ENCODE results near the gene SELENOH. TPM values are rescaled to one million over a fixed set of nuclear protein-coding genes. Genes with fewer than 3 reads are reported as not detected.
"Not testable (repeated sequence)": the region's sequence is repeated elsewhere in the genome, so short reads cannot be mapped to it uniquely, and the experiment has no call there.

Gene SELENOH
- polyA plus RNA-seq (2013, experiment 1 of 2): 211 TPM
- 188 TPM for polyA plus RNA-seq (2013, experiment 2 of 2)

GRCh38 chr11:57741132-57742086 is at the start of gene SELENOH:
Gene SELENOH (plus strand): TSS chr11:57741491. CDS start chr11:57741596, 105 bp downstream.
- under 1% methylated on average over 75 of the region's 75 CpGs for WGBS
- Histone ChIP-seq H3K36me3 (ENCODE audit: insufficient read depth, low read length) (peaks cover 58% of the 10 kb centered on the region), H3K4me3 (ENCODE audit: low read length) (peak within 1 kb of the TSS; percentile 82), H3K27ac (ENCODE audit: low read depth, low read length) (peak within 1 kb of the TSS; percentile 87), H3K27me3 (ENCODE audit: insufficient read depth, low read length) (no peaks in the 10 kb centered on the region), H3K4me1 (ENCODE audit: insufficient read depth, low read length) (peaks cover 6% of the 10 kb centered on the region; the same call in 1 of the 2 replicates), H3K9ac (ENCODE audit: low read depth, low read length) (peak within 1 kb of the TSS; percentile 94), H3K9me3 (ENCODE audit: insufficient read depth, low read depth, low read length) (no peaks in the 10 kb centered on the region)

GRCh38 chr11:57698843-57699365 is 42.4 kb upstream of the SELENOH start:
- peaks cover 84% of the 10 kb centered on the region for H3K36me3 ChIP-seq (ENCODE audit: insufficient read depth, low read length)
- no peak overlapping the region for H3K27ac ChIP-seq (ENCODE audit: low read depth, low read length)
- H3K9ac ChIP-seq (ENCODE audit: low read depth, low read length): no peak overlapping the region
- no peak overlapping the region for H3K4me3 ChIP-seq (ENCODE audit: low read length)
- H3K9me3 ChIP-seq (ENCODE audit: insufficient read depth, low read depth, low read length): no peaks in the 10 kb centered on the region
- 95% methylated on average over 18 of the region's 18 CpGs for WGBS
- no peaks in the 10 kb centered on the region for H3K27me3 ChIP-seq (ENCODE audit: insufficient read depth, low read length)
- H3K4me1 ChIP-seq (ENCODE audit: insufficient read depth, low read length): no peaks in the 10 kb centered on the region

- Histone ChIP-seq H3K9ac (ENCODE audit: low read depth, low read length) (no peak overlapping the region), H3K36me3 (ENCODE audit: insufficient read depth, low read length) (peaks cover 85% of the 10 kb centered on the region), H3K27me3 (ENCODE audit: insufficient read depth, low read length) (no peaks in the 10 kb centered on the region), H3K4me1 (ENCODE audit: insufficient read depth, low read length) (no peaks in the 10 kb centered on the region), H3K4me3 (ENCODE audit: low read length) (no peak overlapping the region), H3K9me3 (ENCODE audit: insufficient read depth, low read depth, low read length) (no peaks in the 10 kb centered on the region), H3K27ac (ENCODE audit: low read depth, low read length) (no peak overlapping the region)
- 97% methylated on average over 9 of the region's 10 CpGs for WGBS
Measured at GRCh38 chr11:57699813-57700212, 41.5 kb upstream of the SELENOH start.

GRCh38 chr11:57700425-57700824 is 40.9 kb upstream of the SELENOH start:
- WGBS: 89% methylated on average over 3 of the region's 3 CpGs
- no peaks in the 10 kb centered on the region for H3K27me3 ChIP-seq (ENCODE audit: insufficient read depth, low read length)
- no peaks in the 10 kb centered on the region for H3K4me1 ChIP-seq (ENCODE audit: insufficient read depth, low read length)
- no peaks in the 10 kb centered on the region for H3K9me3 ChIP-seq (ENCODE audit: insufficient read depth, low read depth, low read length)
- peaks cover 85% of the 10 kb centered on the region for H3K36me3 ChIP-seq (ENCODE audit: insufficient read depth, low read length)
- H3K4me3 ChIP-seq (ENCODE audit: low read length): no peak overlapping the region
- H3K27ac ChIP-seq (ENCODE audit: low read depth, low read length): no peak overlapping the region
- no peak overlapping the region for H3K9ac ChIP-seq (ENCODE audit: low read depth, low read length)

GRCh38 chr11:57703341-57703740 is 38.0 kb upstream of the SELENOH start:
- no peak overlapping the region for H3K4me3 ChIP-seq (ENCODE audit: low read length)
- no peak overlapping the region for H3K9ac ChIP-seq (ENCODE audit: low read depth, low read length)
- no peaks in the 10 kb centered on the region for H3K9me3 ChIP-seq (ENCODE audit: insufficient read depth, low read depth, low read length)
- peaks cover 75% of the 10 kb centered on the region for H3K36me3 ChIP-seq (ENCODE audit: insufficient read depth, low read length)
- H3K4me1 ChIP-seq (ENCODE audit: insufficient read depth, low read length): no peaks in the 10 kb centered on the region
- 98% methylated on average over 4 of the region's 4 CpGs for WGBS
- no peaks in the 10 kb centered on the region for H3K27me3 ChIP-seq (ENCODE audit: insufficient read depth, low read length)
- no peak overlapping the region for H3K27ac ChIP-seq (ENCODE audit: low read depth, low read length)

GRCh38 chr11:57704932-57705331 is 36.4 kb upstream of the SELENOH start:
- no peaks in the 10 kb centered on the region for H3K9me3 ChIP-seq (ENCODE audit: insufficient read depth, low read depth, low read length)
- no peak overlapping the region for H3K9ac ChIP-seq (ENCODE audit: low read depth, low read length)
- 97% methylated on average over 4 of the region's 6 CpGs for WGBS
- H3K27ac ChIP-seq (ENCODE audit: low read depth, low read length): no peak overlapping the region
- H3K36me3 ChIP-seq (ENCODE audit: insufficient read depth, low read length): peaks cover 65% of the 10 kb centered on the region
- no peaks in the 10 kb centered on the region for H3K27me3 ChIP-seq (ENCODE audit: insufficient read depth, low read length)
- no peak overlapping the region for H3K4me3 ChIP-seq (ENCODE audit: low read length)
- H3K4me1 ChIP-seq (ENCODE audit: insufficient read depth, low read length): no peaks in the 10 kb centered on the region

- H3K27me3 ChIP-seq (ENCODE audit: insufficient read depth, low read length); H3K4me1 ChIP-seq (ENCODE audit: insufficient read depth, low read length); H3K9me3 ChIP-seq (ENCODE audit: insufficient read depth, low read depth, low read length); H3K9ac ChIP-seq (ENCODE audit: low read depth, low read length); H3K27ac ChIP-seq (ENCODE audit: low read depth, low read length); H3K4me3 ChIP-seq (ENCODE audit: low read length): not testable (repeated sequence)
- H3K36me3 ChIP-seq (ENCODE audit: insufficient read depth, low read length): peaks cover 60% of the 10 kb centered on the region
- WGBS: 95% methylated on average over 7 of the region's 8 CpGs
Measured at GRCh38 chr11:57705432-57705831, 35.9 kb upstream of the SELENOH start.

- Histone ChIP-seq H3K27me3 (ENCODE audit: insufficient read depth, low read length) (no peaks in the 10 kb centered on the region), H3K36me3 (ENCODE audit: insufficient read depth, low read length) (peaks cover 23% of the 10 kb centered on the region), H3K4me1 (ENCODE audit: insufficient read depth, low read length) (peaks cover 3% of the 10 kb centered on the region; the same call in 1 of the 2 replicates), H3K27ac (ENCODE audit: low read depth, low read length) (no peak overlapping the region), H3K9ac (ENCODE audit: low read depth, low read length) (no peak overlapping the region), H3K9me3 (ENCODE audit: insufficient read depth, low read depth, low read length) (no peaks in the 10 kb centered on the region), H3K4me3 (ENCODE audit: low read length) (no peak overlapping the region)
- WGBS: 97% methylated on average over 5 of the region's 5 CpGs
Measured at GRCh38 chr11:57709802-57710367, 31.4 kb upstream of the SELENOH start.

GRCh38 chr11:57711414-57712255 is 29.7 kb upstream of the SELENOH start, which contains the start of gene MED19:
Gene MED19 (minus strand): TSS chr11:57712215. CDS start chr11:57712179, 36 bp downstream.
- Histone ChIP-seq H3K4me1 (ENCODE audit: insufficient read depth, low read length) (peaks cover 3% of the 10 kb centered on the region; the same call in 1 of the 2 replicates), H3K27me3 (ENCODE audit: insufficient read depth, low read length) (no peaks in the 10 kb centered on the region), H3K36me3 (ENCODE audit: insufficient read depth, low read length) (peaks cover 14% of the 10 kb centered on the region), H3K27ac (ENCODE audit: low read depth, low read length) (peak within 1 kb of the TSS; percentile 95), H3K9ac (ENCODE audit: low read depth, low read length) (peak within 1 kb of the TSS; percentile 92), H3K4me3 (ENCODE audit: low read length) (peak within 1 kb of the TSS; percentile 95), H3K9me3 (ENCODE audit: insufficient read depth, low read depth, low read length) (no peaks in the 10 kb centered on the region)
- WGBS: 11% methylated on average over 51 of the region's 51 CpGs

- peaks cover 3% of the 10 kb centered on the region; the same call in 1 of the 2 replicates for H3K4me1 ChIP-seq (ENCODE audit: insufficient read depth, low read length)
- peaks cover 10% of the 10 kb centered on the region for H3K36me3 ChIP-seq (ENCODE audit: insufficient read depth, low read length)
- H3K27ac ChIP-seq (ENCODE audit: low read depth, low read length): peak within 1 kb of the TSS; percentile 95
- H3K4me3 ChIP-seq (ENCODE audit: low read length): peak within 1 kb of the TSS; percentile 95
- peak within 1 kb of the TSS; percentile 92 for H3K9ac ChIP-seq (ENCODE audit: low read depth, low read length)
- H3K9me3 ChIP-seq (ENCODE audit: insufficient read depth, low read depth, low read length): no peaks in the 10 kb centered on the region
- no peaks in the 10 kb centered on the region for H3K27me3 ChIP-seq (ENCODE audit: insufficient read depth, low read length)
- WGBS: under 1% methylated on average over 53 of the region's 53 CpGs
Measured at GRCh38 chr11:57712256-57713150, 28.8 kb upstream of the SELENOH start, which contains the start of gene TMX2. Gene TMX2 (plus strand): TSS chr11:57712593. CDS start chr11:57712619, 26 bp downstream.
